Astrocyte (in vitro differentiated cells and primary cell): ENCODE measurements around the gene DHX58.

Source experiments
- CTCF ChIP-seq: IDR thresholded peaks from 2 replicates; pipeline ENCODE4 v1.5.1; 2011; ENCODE audit warnings: low read depth, mild to moderate bottlenecking, inconsistent platforms, low read length, moderate library complexity; ENCODE audit not compliant: insufficient read depth
- EZH2 ChIP-seq: IDR thresholded peaks from 2 replicates; pipeline ENCODE4 v1.6.1; 2012; ENCODE audit warnings: mild to moderate bottlenecking, low read length, inconsistent platforms; ENCODE audit not compliant: insufficient read depth

GRCh38 chr17:42059815-42060214, 52.7 kb downstream of the DHX58 start:
- no peak for TF ChIP-seq CTCF
- no peak for TF ChIP-seq EZH2
